Liver (tissue), 3 donors: Measurements from ENCODE around the gene JAZF1.

ENCODE experiments used
- CTCF ChIP-seq: fragments of 150-350 bp; IDR thresholded peaks from 2 replicates; pipeline ENCODE4 v1.5.1; 2017; ENCODE audit warnings: improper control_type of control experiment, low read depth, low read length; ENCODE audit not compliant: missing input control
- FOXA1 ChIP-seq: IDR thresholded peaks from 2 replicates; pipeline ENCODE4 v1.6.1; 2016; ENCODE audit warnings: antibody characterized with exemption
- HNF4A ChIP-seq, 2 donors: conservative IDR thresholded peaks; 2 replicates each; pipeline ENCODE4 v1.6.1; 2016; ENCODE audit warnings: antibody characterized with exemption in 2 of 2, mild to moderate bottlenecking in 2 of 2
- MAX ChIP-seq: IDR thresholded peaks from 2 replicates; pipeline ENCODE4 v1.6.1; 2016; ENCODE audit warnings: antibody characterized with exemption
- RAD21 ChIP-seq, 2 donors: IDR thresholded peaks; 2 replicates each; pipeline ENCODE4 v1.6.1; 2016; ENCODE audit warnings: antibody characterized with exemption in 2 of 2, mild to moderate bottlenecking in 2 of 2
- RXRA ChIP-seq, 2 donors: IDR thresholded peaks; 2 replicates each; pipeline ENCODE4 v1.6.1; 2017 to 2018; ENCODE audit warnings: antibody characterized with exemption in 2 of 2, mild to moderate bottlenecking in 1 of 2
- SP1 ChIP-seq: IDR thresholded peaks from 2 replicates; pipeline ENCODE4 v1.6.1; 2018; ENCODE audit warnings: antibody characterized with exemption, mild to moderate bottlenecking
- YY1 ChIP-seq: IDR thresholded peaks from 2 replicates; pipeline ENCODE4 v1.6.1; 2016; ENCODE audit warnings: antibody characterized with exemption, mild to moderate bottlenecking
- TF ChIP-seq, protein P1 (sequence below): IDR thresholded peaks from 2 replicates; pipeline ENCODE4 v1.6.1; 2016; ENCODE audit warnings: antibody characterized with exemption
- TF ChIP-seq, protein P2 (sequence below): IDR thresholded peaks from 2 replicates; pipeline ENCODE4 v1.6.1; 2016; ENCODE audit warnings: antibody characterized with exemption, mild to moderate bottlenecking
- TF ChIP-seq, protein P3 (sequence below): IDR thresholded peaks from 2 replicates; pipeline ENCODE4 v1.6.1; 2016; ENCODE audit warnings: antibody characterized with exemption
- donor health status: healthy.
- donor health status: healthy.

- TF ChIP-seq MAX: no peak
- no peak for TF ChIP-seq CTCF
- no peak for TF ChIP-seq YY1
- TF ChIP-seq, protein P1, sequence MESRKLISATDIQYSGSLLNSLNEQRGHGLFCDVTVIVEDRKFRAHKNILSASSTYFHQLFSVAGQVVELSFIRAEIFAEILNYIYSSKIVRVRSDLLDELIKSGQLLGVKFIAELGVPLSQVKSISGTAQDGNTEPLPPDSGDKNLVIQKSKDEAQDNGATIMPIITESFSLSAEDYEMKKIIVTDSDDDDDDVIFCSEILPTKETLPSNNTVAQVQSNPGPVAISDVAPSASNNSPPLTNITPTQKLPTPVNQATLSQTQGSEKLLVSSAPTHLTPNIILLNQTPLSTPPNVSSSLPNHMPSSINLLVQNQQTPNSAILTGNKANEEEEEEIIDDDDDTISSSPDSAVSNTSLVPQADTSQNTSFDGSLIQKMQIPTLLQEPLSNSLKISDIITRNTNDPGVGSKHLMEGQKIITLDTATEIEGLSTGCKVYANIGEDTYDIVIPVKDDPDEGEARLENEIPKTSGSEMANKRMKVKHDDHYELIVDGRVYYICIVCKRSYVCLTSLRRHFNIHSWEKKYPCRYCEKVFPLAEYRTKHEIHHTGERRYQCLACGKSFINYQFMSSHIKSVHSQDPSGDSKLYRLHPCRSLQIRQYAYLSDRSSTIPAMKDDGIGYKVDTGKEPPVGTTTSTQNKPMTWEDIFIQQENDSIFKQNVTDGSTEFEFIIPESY: no peak
- no peak for TF ChIP-seq FOXA1
- no peak for TF ChIP-seq RXRA (IDR thresholded peaks at IDR 0.05)
- TF ChIP-seq, protein P2, sequence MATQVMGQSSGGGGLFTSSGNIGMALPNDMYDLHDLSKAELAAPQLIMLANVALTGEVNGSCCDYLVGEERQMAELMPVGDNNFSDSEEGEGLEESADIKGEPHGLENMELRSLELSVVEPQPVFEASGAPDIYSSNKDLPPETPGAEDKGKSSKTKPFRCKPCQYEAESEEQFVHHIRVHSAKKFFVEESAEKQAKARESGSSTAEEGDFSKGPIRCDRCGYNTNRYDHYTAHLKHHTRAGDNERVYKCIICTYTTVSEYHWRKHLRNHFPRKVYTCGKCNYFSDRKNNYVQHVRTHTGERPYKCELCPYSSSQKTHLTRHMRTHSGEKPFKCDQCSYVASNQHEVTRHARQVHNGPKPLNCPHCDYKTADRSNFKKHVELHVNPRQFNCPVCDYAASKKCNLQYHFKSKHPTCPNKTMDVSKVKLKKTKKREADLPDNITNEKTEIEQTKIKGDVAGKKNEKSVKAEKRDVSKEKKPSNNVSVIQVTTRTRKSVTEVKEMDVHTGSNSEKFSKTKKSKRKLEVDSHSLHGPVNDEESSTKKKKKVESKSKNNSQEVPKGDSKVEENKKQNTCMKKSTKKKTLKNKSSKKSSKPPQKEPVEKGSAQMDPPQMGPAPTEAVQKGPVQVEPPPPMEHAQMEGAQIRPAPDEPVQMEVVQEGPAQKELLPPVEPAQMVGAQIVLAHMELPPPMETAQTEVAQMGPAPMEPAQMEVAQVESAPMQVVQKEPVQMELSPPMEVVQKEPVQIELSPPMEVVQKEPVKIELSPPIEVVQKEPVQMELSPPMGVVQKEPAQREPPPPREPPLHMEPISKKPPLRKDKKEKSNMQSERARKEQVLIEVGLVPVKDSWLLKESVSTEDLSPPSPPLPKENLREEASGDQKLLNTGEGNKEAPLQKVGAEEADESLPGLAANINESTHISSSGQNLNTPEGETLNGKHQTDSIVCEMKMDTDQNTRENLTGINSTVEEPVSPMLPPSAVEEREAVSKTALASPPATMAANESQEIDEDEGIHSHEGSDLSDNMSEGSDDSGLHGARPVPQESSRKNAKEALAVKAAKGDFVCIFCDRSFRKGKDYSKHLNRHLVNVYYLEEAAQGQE: no peak
- no peak for TF ChIP-seq RAD21 (IDR thresholded peaks at IDR 0.05)
- no peak for TF ChIP-seq SP1
- TF ChIP-seq, protein P3, sequence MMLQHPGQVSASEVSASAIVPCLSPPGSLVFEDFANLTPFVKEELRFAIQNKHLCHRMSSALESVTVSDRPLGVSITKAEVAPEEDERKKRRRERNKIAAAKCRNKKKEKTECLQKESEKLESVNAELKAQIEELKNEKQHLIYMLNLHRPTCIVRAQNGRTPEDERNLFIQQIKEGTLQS: no peak
- TF ChIP-seq HNF4A (conservative IDR thresholded peaks at IDR 0.05): no peak
Observed at GRCh38 chr7:27994639-27995038, 186.0 kb downstream of the JAZF1 start.
